ENCODE data around the gene NINJ1. TPM values are rescaled to one million over a fixed set of nuclear protein-coding genes. Genes with fewer than 3 reads are reported as not detected.

The NINJ1 gene
- total and polyA plus RNA-seq, 2 of the 4 experiments (the other 2 are of a cell fraction), result 21.9 to 38.8 TPM

DNA sequence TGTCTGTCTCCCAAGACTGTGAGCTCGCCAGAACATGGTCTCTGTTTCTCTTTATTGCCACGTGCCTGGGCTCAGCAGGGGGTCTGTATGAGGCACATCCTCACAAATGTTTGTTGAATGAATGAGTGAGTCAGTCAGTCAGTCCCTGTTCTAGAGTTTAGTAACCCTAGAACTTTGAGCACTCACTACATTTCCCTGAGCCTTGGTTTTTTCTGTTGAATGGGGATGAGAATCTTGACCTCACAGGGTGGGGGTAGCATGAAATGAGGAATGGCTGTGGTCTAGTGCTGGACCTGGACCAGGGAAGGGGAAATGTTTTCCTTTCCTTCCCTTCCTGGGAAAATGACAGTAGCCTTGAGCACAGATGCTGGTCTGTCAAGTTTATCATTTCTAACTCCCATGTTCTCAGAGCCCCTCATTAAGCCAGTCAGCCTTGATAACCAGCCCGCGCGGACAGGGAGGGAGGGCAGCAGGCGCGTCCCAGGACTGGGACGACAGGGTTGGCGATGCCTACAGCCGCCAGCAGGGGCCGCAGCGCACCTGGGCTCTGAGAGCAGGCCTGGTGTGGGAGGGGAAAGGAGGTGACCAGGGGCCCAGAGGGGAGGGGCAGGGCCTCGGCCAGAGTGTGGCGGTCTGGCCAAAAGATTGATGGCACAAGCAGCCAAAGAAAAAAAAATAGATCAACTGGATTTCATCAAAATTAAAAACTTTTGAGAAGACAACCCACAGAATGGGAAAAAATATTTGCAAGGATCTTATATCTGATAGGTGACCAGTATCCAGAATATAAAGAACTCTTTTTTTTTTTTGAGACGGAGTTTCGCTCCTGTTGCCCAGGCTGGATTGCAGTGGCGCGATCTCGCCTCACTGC, 25.8 kb upstream of the NINJ1 start:
- H3K79me1 ChIP-seq (ENCODE audit: low read depth in 1 of 2, low read length in 2 of 2), result no peaks in the 10 kb centered on the region
- intact Hi-C loops (cut with micrococcal nuclease) (loop anchor here (1.0 to 10.0 kb wide), 5 partner anchors 51 to 805 kb away; no protein-coding TSS in a partner anchor), dilution Hi-C loops (cut with HindIII; ENCODE audit: low sequenced_read_pairs, unreplicated experiment) (no loop called here), in situ Hi-C loops (cut with MboI; ENCODE audit: low sequenced_read_pairs) (loop anchor here (5.0 to 25.0 kb wide), 2 partner anchors 147 to 802 kb away; partner anchors contain the start of gene BARX1)
- DNase-seq, result peak; percentile 77
- H3K4me3 ChIP-seq (ENCODE audit: insufficient read depth, low read depth, low read length), result no peak overlapping the region
- H3K9ac ChIP-seq (ENCODE audit: low read depth, low read length), result no peak overlapping the region
- peaks cover 3% of the 10 kb centered on the region; the same call in 1 of the 2 replicates for H3K4me1 ChIP-seq (ENCODE audit: control insufficient read depth, insufficient read depth, low read length)
- CTCF ChIA-PET, result interaction anchor here (0.7 to 1.4 kb wide), 2 partner anchors 135 to 145 kb away, joined by 3 read pairs; no protein-coding TSS in a partner anchor
- no peaks in the 10 kb centered on the region for H3K36me3 ChIP-seq (ENCODE audit: control insufficient read depth, insufficient read depth, low read length)
- H2BK20ac ChIP-seq (ENCODE audit: low read depth, low read length), result no peak overlapping the region
- no peak overlapping the region; the same call in 1 of the 2 replicates for H3K27ac ChIP-seq (ENCODE audit: insufficient read depth, low read length)
- H2BK5ac ChIP-seq (ENCODE audit: low read depth, low read length, poor library complexity, severe bottlenecking), result peak overlapping the region; percentile 6
- H3K9me3 ChIP-seq (ENCODE audit: control insufficient read depth, insufficient read depth, low read length), result no peaks in the 10 kb centered on the region
- H2AK9ac ChIP-seq (replicated peaks; ENCODE audit: low read depth, low read length, poor library complexity), result peak overlapping the region; percentile 33
- POLR2A ChIA-PET (ENCODE audit: unreplicated experiment), result no interaction called here
- peaks cover 4% of the 10 kb centered on the region for H3K27me3 ChIP-seq (ENCODE audit: control insufficient read depth, insufficient read depth, low read length)
- no peak overlapping the region for H3K23ac ChIP-seq (ENCODE audit: low read depth, low read length)
- H3K14ac ChIP-seq (replicated peaks; ENCODE audit: low read depth, low read length), result no peak overlapping the region
- no peak overlapping the region for H3K4ac ChIP-seq (ENCODE audit: low read depth, low read length)
- peak overlapping the region; percentile 23; the same call in 1 of the 2 replicates for H3K4me2 ChIP-seq (ENCODE audit: low read depth, low read length)
- no peak overlapping the region for H4K8ac ChIP-seq (ENCODE audit: low read depth in 2 of 2, low read length in 2 of 2)
- H4K91ac ChIP-seq (ENCODE audit: insufficient read depth, low read depth, low read length), result no peak overlapping the region
- BruUV-seq (replicated peaks), result no TSS peak
- TF ChIP-seq USF2 (IDR thresholded peaks at IDR 0.05; ENCODE audit: low read depth, low read length) (peak; percentile 74), BHLHE40 (IDR thresholded peaks at IDR 0.05; ENCODE audit: low read depth, low read length) (peak; percentile 91), RAD21 (IDR thresholded peaks at IDR 0.05; ENCODE audit: low read length) (peak; percentile 94), CTCF (conservative IDR thresholded peaks at IDR 0.05; ENCODE audit: low read depth, low read length) (peak; percentile 97), SMC3 (IDR thresholded peaks at IDR 0.05; ENCODE audit: low read depth, low read length) (peak; percentile 75), MAZ (IDR thresholded peaks at IDR 0.05; ENCODE audit: borderline replicate concordance, low read depth, low read length) (peak; percentile 88; the same call in 1 of the 2 replicates), CHD1 (IDR thresholded peaks at IDR 0.05; ENCODE audit: low read depth, low read length) (no peak)
- TF ChIP-seq, protein P1, sequence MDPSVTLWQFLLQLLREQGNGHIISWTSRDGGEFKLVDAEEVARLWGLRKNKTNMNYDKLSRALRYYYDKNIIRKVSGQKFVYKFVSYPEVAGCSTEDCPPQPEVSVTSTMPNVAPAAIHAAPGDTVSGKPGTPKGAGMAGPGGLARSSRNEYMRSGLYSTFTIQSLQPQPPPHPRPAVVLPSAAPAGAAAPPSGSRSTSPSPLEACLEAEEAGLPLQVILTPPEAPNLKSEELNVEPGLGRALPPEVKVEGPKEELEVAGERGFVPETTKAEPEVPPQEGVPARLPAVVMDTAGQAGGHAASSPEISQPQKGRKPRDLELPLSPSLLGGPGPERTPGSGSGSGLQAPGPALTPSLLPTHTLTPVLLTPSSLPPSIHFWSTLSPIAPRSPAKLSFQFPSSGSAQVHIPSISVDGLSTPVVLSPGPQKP (IDR thresholded peaks at IDR 0.05; ENCODE audit: borderline replicate concordance, low read depth, low read length), result no peak
- H4K20me1 ChIP-seq (ENCODE audit: insufficient read depth, low read length), result 0 out of 2 replicates have a peak, but pooled peaks cover 3% of the 10 kb centered on the region
- WGBS, 2 experiments (ENCODE audit: extremely low coverage in 2 of 2, insufficient read length in 1 of 2), result 35% methylated on average over 5 of the region's 19 CpGs; no CpG with 5 or more reads in 1 of the 2 experiments
- no peak overlapping the region for H3K18ac ChIP-seq (ENCODE audit: low read depth, low read length)
- H4K5ac ChIP-seq (ENCODE audit: low read depth, low read length), result no peak overlapping the region
- no peak overlapping the region for H2BK120ac ChIP-seq (ENCODE audit: low read depth, low read length)
- ATAC-seq (ENCODE audit: low read depth), result peak; percentile 99
- no peak overlapping the region for H3K56ac ChIP-seq (ENCODE audit: extremely low read depth, insufficient read depth, low read length)
- H2AFZ ChIP-seq (replicated peaks; ENCODE audit: low read length, poor library complexity), result peak overlapping the region; percentile 77
- H3K9me1 ChIP-seq (ENCODE audit: insufficient read depth, low read length), result no peaks in the 10 kb centered on the region
- H2BK15ac ChIP-seq (ENCODE audit: low read depth, low read length), result no peak overlapping the region
- no peak overlapping the region for H2AK5ac ChIP-seq (ENCODE audit: low read depth, low read length)
